Measurements from ENCODE around the gene GPX1. TPM values are rescaled to one million over a fixed set of nuclear protein-coding genes. Genes with fewer than 3 reads are reported as not detected.
"Not testable (repeated sequence)": the region's sequence is repeated elsewhere in the genome, so short reads cannot be mapped to it uniquely, and the experiment has no call there.

The GPX1 gene
- total RNA-seq, 4 donors from 2014 or later: 155 to 485 (median 274) TPM

DNA sequence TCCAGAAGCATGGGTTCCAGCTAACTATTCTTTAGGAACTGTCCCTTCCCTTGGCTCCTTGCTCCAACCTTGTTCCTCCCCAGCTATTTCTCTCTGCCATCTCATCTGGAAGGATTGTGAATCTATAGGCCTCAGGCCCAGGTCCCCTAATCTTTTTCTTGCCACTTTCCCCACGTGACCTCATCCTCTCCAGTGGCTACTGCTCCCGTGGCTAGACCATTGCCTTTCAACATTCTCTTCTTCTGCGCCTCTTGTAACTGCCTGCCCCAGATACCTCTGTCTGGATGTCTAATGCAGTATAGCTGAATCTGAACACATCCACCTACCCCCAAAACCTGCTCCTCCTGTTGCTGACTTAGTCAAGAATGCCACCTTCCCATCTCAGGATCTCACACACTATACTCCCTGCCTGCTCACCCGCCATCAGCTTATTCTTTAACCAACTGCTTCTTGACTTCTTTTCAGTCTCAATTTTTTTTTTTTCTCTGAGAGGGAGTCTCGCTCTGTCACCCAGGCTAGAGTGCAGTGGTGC lies 5.2 kb downstream of the GPX1 start:
- Histone ChIP-seq H3K27me3 (no peaks in the 10 kb centered on the region), H3K4me3 (no peak overlapping the region), H3K4me1 (peaks cover 5 to 41% (median 14%) of the 10 kb centered on the region in 4 donors), H3K27ac (peak overlapping the region; percentile 47 to 65 (median 52)), H3K9me3 (no peaks in the 10 kb centered on the region), H3K36me3 (no peaks in the 10 kb centered on the region)
- WGBS, 2 donors (ENCODE audit: low coverage in 1 of 2): 95 to 100% methylated on average over 1 to 5 of the region's 5 CpGs
- no peak for DNase-seq
- in situ Hi-C loops (cut with MboI; ENCODE audit: low pct_ligation_motif_present in 1 of 4, low pct_unique_long_range_greater_than_20kb in 1 of 4, low sequenced_read_pairs in 3 of 4): no loop called here
- TF ChIP-seq CTCF (IDR thresholded peaks at IDR 0.05) (no peak), EP300 (IDR thresholded peaks at IDR 0.05; ENCODE audit: low read depth) (no peak), POLR2A (IDR thresholded peaks at IDR 0.05) (no peak), POLR2AphosphoS5 (IDR thresholded peaks at IDR 0.05) (no peak)
- intact Hi-C loops (cut with DNase I; ENCODE audit: low total_unique reads): no loop called here

DNA sequence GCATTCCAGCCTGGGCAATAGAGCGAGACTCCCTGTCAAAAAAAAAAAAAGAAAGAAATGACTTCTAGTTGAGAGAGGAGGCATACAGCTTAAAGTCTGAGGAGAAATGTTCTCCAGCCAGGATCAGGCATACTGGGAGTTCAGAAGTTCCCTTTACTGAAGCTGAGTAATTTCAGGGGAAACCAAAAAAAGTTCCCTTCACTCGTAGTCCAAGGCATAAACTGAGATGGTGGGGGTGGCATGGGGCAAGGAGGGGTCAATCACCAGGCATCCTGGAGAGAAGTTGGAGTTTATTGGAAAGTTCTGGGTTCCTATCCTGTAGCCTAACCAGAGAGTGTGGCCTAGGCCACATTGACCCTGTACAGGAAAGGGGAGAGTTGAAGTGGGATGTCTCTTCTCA lies 5.9 kb downstream of the GPX1 start:
- no peak for DNase-seq
- in situ Hi-C loops (cut with MboI; ENCODE audit: low pct_ligation_motif_present in 1 of 4, low pct_unique_long_range_greater_than_20kb in 1 of 4, low sequenced_read_pairs in 3 of 4): no loop called here
- peak overlapping the region; percentile 47 to 65 (median 52) for H3K27ac ChIP-seq
- peaks cover 5 to 39% (median 12%) of the 10 kb centered on the region in 4 donors for H3K4me1 ChIP-seq
- WGBS, 2 donors (ENCODE audit: low coverage in 1 of 2): 79 to 83% methylated on average over 2 of the region's 2 CpGs
- TF ChIP-seq POLR2A (IDR thresholded peaks at IDR 0.05) (no peak), EP300 (IDR thresholded peaks at IDR 0.05; ENCODE audit: low read depth) (no peak)
- no peak overlapping the region for H3K4me3 ChIP-seq
- no peaks in the 10 kb centered on the region for H3K27me3 ChIP-seq
- H3K9me3 ChIP-seq: no peaks in the 10 kb centered on the region
- H3K36me3 ChIP-seq: no peaks in the 10 kb centered on the region
- intact Hi-C loops (cut with DNase I; ENCODE audit: low total_unique reads): no loop called here

DNA sequence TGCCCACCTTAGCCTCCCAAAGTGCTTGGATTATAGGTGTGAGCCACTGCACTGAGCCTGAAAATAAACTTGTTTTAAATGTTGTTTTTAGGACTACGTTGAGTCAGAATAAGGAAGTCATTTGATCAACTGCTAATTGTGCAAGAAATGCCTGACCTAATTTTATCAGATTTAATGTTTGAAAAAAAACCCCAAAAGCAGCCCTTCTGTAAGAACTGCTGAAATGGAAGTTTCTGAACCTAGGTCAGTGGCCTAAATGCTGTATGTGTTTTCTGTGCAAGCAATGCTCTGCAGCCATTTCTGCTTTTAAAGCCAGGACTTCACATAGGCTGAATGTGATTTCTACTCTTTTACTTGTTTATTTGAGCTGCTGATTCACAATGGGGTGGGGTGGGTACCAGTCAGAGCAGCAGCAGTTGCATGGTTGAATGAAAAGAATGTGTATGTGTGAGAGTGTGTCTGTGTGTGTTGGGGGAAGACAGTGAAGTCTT lies 6.6 kb downstream of the GPX1 start:
- no peaks in the 10 kb centered on the region for H3K27me3 ChIP-seq
- peak overlapping the region; percentile 47 to 65 (median 52) for H3K27ac ChIP-seq
- no peak overlapping the region for H3K4me3 ChIP-seq
- no peak for DNase-seq
- WGBS, 2 donors (ENCODE audit: low coverage in 1 of 2): 0 to 21% methylated on average over 1 of the region's 1 CpG
- H3K36me3 ChIP-seq: no peaks in the 10 kb centered on the region
- in situ Hi-C loops (cut with MboI; ENCODE audit: low pct_ligation_motif_present in 1 of 4, low pct_unique_long_range_greater_than_20kb in 1 of 4, low sequenced_read_pairs in 3 of 4) (no loop called here), intact Hi-C loops (cut with DNase I; ENCODE audit: low total_unique reads) (no loop called here)
- no peaks in the 10 kb centered on the region for H3K9me3 ChIP-seq
- no peak for TF ChIP-seq CTCF (IDR thresholded peaks at IDR 0.05)
- no peak for TF ChIP-seq POLR2A (IDR thresholded peaks at IDR 0.05)
- no peak for TF ChIP-seq EP300 (IDR thresholded peaks at IDR 0.05; ENCODE audit: low read depth)
- no peak for TF ChIP-seq POLR2AphosphoS5 (IDR thresholded peaks at IDR 0.05)
- peaks cover 3 to 35% (median 9%) of the 10 kb centered on the region in 4 donors for H3K4me1 ChIP-seq

GRCh38 chr3:49349348-49350114 lies 8.6 kb downstream of the GPX1 start:
- TF ChIP-seq CTCF (IDR thresholded peaks at IDR 0.05) (no peak), POLR2A (IDR thresholded peaks at IDR 0.05) (no peak), POLR2AphosphoS5 (IDR thresholded peaks at IDR 0.05) (no peak), EP300 (IDR thresholded peaks at IDR 0.05; ENCODE audit: low read depth) (no peak)
- DNase-seq: no peak
- H3K36me3 ChIP-seq: no peaks in the 10 kb centered on the region
- H3K4me1 ChIP-seq: peaks cover 0 to 24% (median 4%) of the 10 kb centered on the region in 4 donors
- H3K9me3 ChIP-seq: no peaks in the 10 kb centered on the region
- H3K27ac ChIP-seq: no peak overlapping the region
- no peaks in the 10 kb centered on the region for H3K27me3 ChIP-seq
- H3K4me3 ChIP-seq: no peak overlapping the region
- intact Hi-C loops (cut with DNase I; ENCODE audit: low total_unique reads): loop anchor here (10.0 kb wide), 1 partner anchor 95 kb away; no protein-coding TSS in a partner anchor
- in situ Hi-C loops (cut with MboI; ENCODE audit: low pct_ligation_motif_present in 1 of 4, low pct_unique_long_range_greater_than_20kb in 1 of 4, low sequenced_read_pairs in 3 of 4): loop anchor here (10.0 to 25.0 kb wide), 2 partner anchors 88 to 95 kb away; partner anchors contain the start of gene NICN1 (in 2 of the 4)
- WGBS, 2 donors (ENCODE audit: low coverage in 1 of 2): 71% methylated on average over 3 of the region's 3 CpGs; no CpG with 5 or more reads in 1 of the 2 donors

DNA sequence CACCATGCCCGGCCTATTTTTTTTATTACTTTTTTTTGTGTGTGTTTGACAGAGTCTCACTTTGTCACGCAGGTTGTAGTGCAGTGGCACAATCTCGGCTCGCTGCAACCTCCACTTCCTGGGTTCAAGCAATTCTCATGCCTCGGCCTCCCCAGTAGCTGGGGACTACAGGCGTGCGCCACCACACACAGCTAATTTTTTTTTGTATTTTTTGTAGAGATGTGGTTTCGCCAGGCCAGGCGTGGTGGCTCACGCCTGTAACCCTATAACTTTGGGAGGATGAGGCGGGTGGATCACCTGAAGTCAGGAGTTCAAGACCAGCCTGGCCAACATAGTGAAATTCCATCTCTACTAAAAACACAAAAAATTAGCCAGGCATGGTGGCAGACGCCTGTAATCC lies 9.8 kb downstream of the GPX1 start:
- H3K4me3 ChIP-seq, H3K9me3 ChIP-seq, H3K27me3 ChIP-seq, DNase-seq, H3K36me3 ChIP-seq, H3K27ac ChIP-seq: not testable (repeated sequence)
- peaks cover 0 to 24% (median 4%) of the 10 kb centered on the region in 4 donors for H3K4me1 ChIP-seq
- in situ Hi-C loops (cut with MboI; ENCODE audit: low pct_ligation_motif_present in 1 of 4, low pct_unique_long_range_greater_than_20kb in 1 of 4, low sequenced_read_pairs in 3 of 4) (loop anchor here (10.0 to 25.0 kb wide), 2 partner anchors 89 to 96 kb away; partner anchors contain the start of gene NICN1 (in 2 of the 4)), intact Hi-C loops (cut with DNase I; ENCODE audit: low total_unique reads) (loop anchor here (10.0 kb wide), 1 partner anchor 96 kb away; no protein-coding TSS in a partner anchor)
- WGBS, 2 donors (ENCODE audit: low coverage in 1 of 2): 94 to 95% methylated on average over 10 to 12 of the region's 12 CpGs
